ENCODE data around the gene FMN1.

The FMN1 gene

GRCh38 chr15:32908872-32909271, 285.6 kb downstream of the FMN1 start:
- DNase-seq: no peak

- no peak for DNase-seq
These were observed 286.2 kb downstream of the FMN1 start for GRCh38 chr15:32908135-32908801.

- DNase-seq: no peak
These were observed 289.0 kb downstream of the FMN1 start for GRCh38 chr15:32905481-32905880.

- no peak for DNase-seq
These were observed 290.1 kb downstream of the FMN1 start for GRCh38 chr15:32904448-32904847.

- DNase-seq: no peak
These were observed 290.8 kb downstream of the FMN1 start for GRCh38 chr15:32903591-32904290.

GRCh38 chr15:32901995-32902394, 292.5 kb downstream of the FMN1 start:
- DNase-seq: no peak

GRCh38 chr15:32901192-32901591, 293.3 kb downstream of the FMN1 start:
- no peak for DNase-seq

- DNase-seq: no peak
These were observed 295.4 kb downstream of the FMN1 start for GRCh38 chr15:32899126-32899596.

- DNase-seq: no peak
These were observed 296.1 kb downstream of the FMN1 start for GRCh38 chr15:32898414-32898813.

GRCh38 chr15:32893421-32893820, 301.1 kb downstream of the FMN1 start:
- no peak for DNase-seq

- DNase-seq: no peak
These were observed 305.3 kb downstream of the FMN1 start for GRCh38 chr15:32889214-32889613.

GRCh38 chr15:32888221-32888761, 306.2 kb downstream of the FMN1 start:
- DNase-seq: no peak

GRCh38 chr15:32887090-32887489, 307.4 kb downstream of the FMN1 start:
- DNase-seq: no peak

- no peak for DNase-seq
These were observed 308.1 kb downstream of the FMN1 start for GRCh38 chr15:32886459-32886858.

GRCh38 chr15:32885713-32886112, 308.8 kb downstream of the FMN1 start:
- DNase-seq: no peak

- DNase-seq: no peak
These were observed 310.4 kb downstream of the FMN1 start for GRCh38 chr15:32884146-32884545.

- DNase-seq: no peak
These were observed 311.6 kb downstream of the FMN1 start for GRCh38 chr15:32882955-32883354.

GRCh38 chr15:32881528-32881927, 313.0 kb downstream of the FMN1 start:
- no peak for DNase-seq

- DNase-seq: no peak
These were observed 313.9 kb downstream of the FMN1 start for GRCh38 chr15:32880642-32881041.

- no peak for DNase-seq
These were observed 314.5 kb downstream of the FMN1 start for GRCh38 chr15:32879980-32880379.

GRCh38 chr15:32878869-32879805, 315.4 kb downstream of the FMN1 start:
- DNase-seq: no peak

- no peak for DNase-seq
These were observed 316.2 kb downstream of the FMN1 start for GRCh38 chr15:32878342-32878741.
